Chondrocyte (in vitro differentiated cells): ENCODE results near the gene PSMG4. TPM values are rescaled to one million over a fixed set of nuclear protein-coding genes. Genes with fewer than 3 reads are reported as not detected.

Experiments used
- DNase-seq: peaks from one replicate; pipeline ENCODE4 v3.0.0; 2021; ENCODE audit warnings: mixed read lengths, low spot score
- H3K27ac Mint-ChIP-seq: one replicate; pipeline ENCODE4 v1.8.0; 2021; ENCODE audit warnings: mild to moderate bottlenecking, moderate library complexity, mixed read lengths; ENCODE audit not compliant: unreplicated experiment
- H3K27me3 Mint-ChIP-seq: 2 replicates; pipeline ENCODE4 v1.8.0; 2021; ENCODE audit warnings: low read depth, mixed read lengths
- H3K36me3 Mint-ChIP-seq: 2 replicates; pipeline ENCODE4 v1.8.0; 2021; ENCODE audit warnings: low read depth, mixed read lengths
- H3K4me1 Mint-ChIP-seq: 2 replicates; pipeline ENCODE4 v1.8.0; 2021; ENCODE audit warnings: low read depth, mild to moderate bottlenecking, mixed read lengths
- H3K4me3 Mint-ChIP-seq: one replicate; pipeline ENCODE4 v1.8.0; 2021; ENCODE audit warnings: mild to moderate bottlenecking, moderate library complexity, mixed read lengths; ENCODE audit not compliant: unreplicated experiment
- H3K9me3 Mint-ChIP-seq: 2 replicates; pipeline ENCODE4 v1.8.0; 2021; ENCODE audit warnings: low read depth, mixed read lengths
- CTCF ChIP-seq: fragments of 200-600 bp; sonication (generic); IDR thresholded peaks from 2 replicates; pipeline ENCODE4 v1.5.0; 2021; ENCODE audit warnings: antibody characterized with exemption, mild to moderate bottlenecking, moderate library complexity
- total RNA-seq: library from RNA; stranded (reverse); gene quantifications from 3 replicates; pipeline ENCODE4 v1.2.1, GENCODE V29; 2021

The PSMG4 gene
- total RNA-seq, 1 donor from 2014 or later, result 16.2 TPM

GRCh38 chr6:3271756-3272155 is 13.0 kb downstream of the PSMG4 start:
- TF ChIP-seq CTCF, result no peak
- Mint-ChIP-seq H3K36me3 (peaks cover 26% of the 10 kb centered on the region), H3K27ac (no peak overlapping the region), H3K27me3 (no peaks in the 10 kb centered on the region), H3K4me1 (no peaks in the 10 kb centered on the region), H3K4me3 (no peak overlapping the region), H3K9me3 (no peaks in the 10 kb centered on the region)
- DNase-seq, result peak; percentile 60

GRCh38 chr6:3272911-3273547 is 14.3 kb downstream of the PSMG4 start:
- H3K36me3 Mint-ChIP-seq, result peaks cover 23% of the 10 kb centered on the region
- no peaks in the 10 kb centered on the region for H3K27me3 Mint-ChIP-seq
- H3K9me3 Mint-ChIP-seq, result no peaks in the 10 kb centered on the region
- no peak overlapping the region for H3K27ac Mint-ChIP-seq
- no peak for TF ChIP-seq CTCF
- peak; percentile 85 for DNase-seq
- no peaks in the 10 kb centered on the region for H3K4me1 Mint-ChIP-seq
- H3K4me3 Mint-ChIP-seq, result no peak overlapping the region

- DNase-seq, result peak; percentile 62
- no peaks in the 10 kb centered on the region for H3K27me3 Mint-ChIP-seq
- no peak for TF ChIP-seq CTCF
- H3K4me1 Mint-ChIP-seq, result no peaks in the 10 kb centered on the region
- H3K36me3 Mint-ChIP-seq, result peaks cover 19% of the 10 kb centered on the region
- no peak overlapping the region for H3K4me3 Mint-ChIP-seq
- H3K9me3 Mint-ChIP-seq, result no peaks in the 10 kb centered on the region
- no peak overlapping the region for H3K27ac Mint-ChIP-seq
Observed at GRCh38 chr6:3273707-3274521, 15.2 kb downstream of the PSMG4 start.

GRCh38 chr6:3276174-3277167 is 17.7 kb downstream of the PSMG4 start:
- Mint-ChIP-seq H3K4me1 (peaks cover 19% of the 10 kb centered on the region), H3K27ac (no peak overlapping the region), H3K27me3 (no peaks in the 10 kb centered on the region), H3K9me3 (no peaks in the 10 kb centered on the region), H3K36me3 (peaks cover 9% of the 10 kb centered on the region), H3K4me3 (no peak overlapping the region)
- no peak for TF ChIP-seq CTCF
- peak; percentile 51 for DNase-seq

- TF ChIP-seq CTCF, result no peak
- peaks cover 27% of the 10 kb centered on the region for H3K4me1 Mint-ChIP-seq
- H3K36me3 Mint-ChIP-seq, result peaks cover 2% of the 10 kb centered on the region
- no peaks in the 10 kb centered on the region for H3K9me3 Mint-ChIP-seq
- DNase-seq, result peak; percentile 73
- no peaks in the 10 kb centered on the region for H3K27me3 Mint-ChIP-seq
- peak overlapping the region; percentile 63 for H3K27ac Mint-ChIP-seq
- no peak overlapping the region for H3K4me3 Mint-ChIP-seq
Observed at GRCh38 chr6:3277251-3277650, 18.5 kb downstream of the PSMG4 start.
